HG02588 (cell line): ENCODE data around the gene BTN2A1.
"Not testable (repeated sequence)": the region's sequence is repeated elsewhere in the genome, so short reads cannot be mapped to it uniquely, and the experiment has no call there.

Experiments
- ATAC-seq: cut with Tn5 transposase; IDR thresholded peaks from one replicate; pipeline ENCODE4 v1.9.1; 2021; ENCODE audit warnings: mild to moderate bottlenecking, moderate library complexity; ENCODE audit not compliant: unreplicated experiment

BTN2A1 gene

DNA sequence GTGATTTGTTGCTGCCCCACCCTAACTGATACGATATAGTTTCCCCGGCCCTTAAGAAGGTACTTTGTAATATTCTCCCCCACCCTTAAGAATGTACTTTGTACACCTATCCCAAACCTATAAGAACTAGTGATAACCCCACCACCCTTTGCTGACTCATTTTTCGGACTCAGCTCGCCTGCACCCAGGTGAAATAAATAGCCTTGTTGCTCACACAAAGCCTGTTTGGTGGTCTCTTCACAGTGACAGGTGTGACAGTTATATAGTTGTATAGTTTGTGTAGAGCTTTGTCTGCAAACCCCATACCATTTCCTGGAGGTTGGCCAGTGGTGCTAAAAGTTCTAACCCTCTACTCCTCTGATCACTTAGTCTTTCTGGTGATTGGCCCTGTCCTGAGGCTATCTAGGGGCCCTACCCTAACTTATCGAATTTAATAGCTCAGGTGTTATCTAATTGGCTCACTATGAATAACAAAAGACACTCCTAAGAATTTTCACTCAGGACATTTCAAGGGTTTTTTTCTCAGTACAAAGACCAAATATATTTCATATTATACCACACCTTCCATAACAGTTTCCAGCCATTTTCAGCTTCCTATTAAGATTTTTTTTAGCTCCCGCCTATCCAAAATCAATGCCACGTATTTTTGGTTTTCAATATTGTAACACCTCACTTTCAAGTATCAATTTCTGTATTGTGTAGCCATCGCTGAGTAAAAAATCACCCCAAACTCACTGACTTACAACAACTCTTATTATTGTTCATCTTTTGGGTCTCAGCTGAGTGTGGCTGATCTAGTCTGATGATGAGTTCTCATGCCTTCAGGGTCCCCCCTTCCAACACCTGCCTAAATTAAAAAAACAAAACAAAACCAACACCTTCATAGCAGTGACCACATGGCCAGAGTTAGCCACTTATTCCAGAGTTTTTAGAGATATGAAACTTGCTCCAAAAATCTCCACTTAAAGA lies 32.5 kb downstream of the BTN2A1 start:
- no peak for ATAC-seq

GRCh38 chr6:26491604-26492003 lies 33.8 kb downstream of the BTN2A1 start:
- no peak for ATAC-seq

DNA sequence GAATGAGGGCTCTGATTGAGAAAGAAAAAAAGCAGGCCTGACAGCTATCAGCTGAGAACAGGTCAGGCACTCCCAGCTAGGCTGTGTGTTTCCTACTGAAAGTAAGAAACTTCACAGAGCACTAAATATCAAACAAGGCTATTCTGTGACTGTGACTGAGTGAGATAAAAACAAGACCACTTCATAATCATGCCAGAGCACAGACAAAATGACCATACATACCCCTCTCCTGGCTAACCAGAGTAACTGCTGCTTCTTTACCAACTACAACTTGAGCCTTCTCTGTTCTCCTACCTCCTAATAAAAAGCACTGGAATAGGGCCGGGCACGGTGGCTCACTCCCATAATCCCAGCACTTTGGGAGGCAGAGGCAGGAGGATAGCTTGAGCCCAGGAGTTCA lies 35.5 kb downstream of the BTN2A1 start:
- ATAC-seq = no peak

DNA sequence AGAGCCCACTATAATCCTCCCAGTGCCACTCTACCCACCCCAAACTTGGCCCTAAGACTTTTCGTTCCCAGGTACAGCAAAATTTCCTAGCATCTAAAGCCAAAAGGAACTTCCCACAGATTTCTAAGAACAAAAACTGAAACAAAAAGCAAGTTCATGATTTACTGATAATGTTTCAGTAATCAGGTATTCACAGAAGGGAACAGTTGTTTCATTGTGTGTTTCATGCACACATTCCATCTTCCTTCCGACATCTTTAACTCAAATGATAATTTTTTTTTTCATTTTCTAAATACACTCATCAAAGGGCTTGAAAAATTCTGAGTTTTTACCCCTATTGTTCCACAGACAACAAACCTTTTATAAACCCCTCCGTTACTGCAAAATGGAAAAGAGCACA lies 36.4 kb downstream of the BTN2A1 start:
- ATAC-seq = no peak

GRCh38 chr6:26495281-26495680 lies 37.5 kb downstream of the BTN2A1 start:
- ATAC-seq = no peak

DNA sequence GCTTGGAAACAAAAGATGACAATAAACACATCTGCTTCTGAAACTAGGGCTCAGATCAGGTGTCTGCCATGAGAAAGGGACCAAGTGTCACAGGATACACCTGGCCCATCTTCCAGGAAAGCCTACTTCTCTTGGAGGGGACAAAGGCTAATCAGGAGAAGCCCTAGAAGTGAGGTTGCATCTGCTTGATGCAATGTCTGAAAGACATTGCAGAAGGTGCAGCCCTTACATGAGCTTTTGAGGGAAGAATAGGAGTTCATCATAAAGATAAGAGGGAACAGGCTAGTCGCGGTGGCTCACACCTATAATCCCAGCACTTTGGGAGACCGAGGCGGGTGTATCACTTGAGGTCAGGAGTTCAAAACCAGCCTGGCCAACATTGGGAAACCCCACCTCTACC lies 39.9 kb downstream of the BTN2A1 start:
- ATAC-seq = no peak

- no peak for ATAC-seq
Observed at GRCh38 chr6:26500102-26500501, 42.3 kb downstream of the BTN2A1 start, which contains the start of gene BTN1A1. Gene BTN1A1 (plus strand): TSS chr6:26500303. CDS start chr6:26501287, 984 bp downstream.

DNA sequence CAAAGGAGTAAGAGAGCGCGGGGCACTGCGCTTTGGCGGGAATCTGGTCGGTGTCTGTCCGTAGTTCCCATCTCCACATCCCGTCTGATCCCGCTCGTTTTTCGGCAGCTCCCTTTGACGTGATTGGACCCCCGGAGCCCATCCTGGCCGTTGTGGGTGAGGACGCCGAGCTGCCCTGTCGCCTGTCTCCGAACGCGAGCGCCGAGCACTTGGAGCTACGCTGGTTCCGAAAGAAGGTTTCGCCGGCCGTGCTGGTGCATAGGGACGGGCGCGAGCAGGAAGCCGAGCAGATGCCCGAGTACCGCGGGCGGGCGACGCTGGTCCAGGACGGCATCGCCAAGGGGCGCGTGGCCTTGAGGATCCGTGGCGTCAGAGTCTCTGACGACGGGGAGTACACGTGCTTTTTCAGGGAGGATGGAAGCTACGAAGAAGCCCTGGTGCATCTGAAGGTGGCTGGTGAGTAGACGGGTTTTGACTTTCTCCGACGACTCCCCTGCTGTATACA lies 43.8 kb downstream of the BTN2A1 start:
- ATAC-seq = no peak

DNA sequence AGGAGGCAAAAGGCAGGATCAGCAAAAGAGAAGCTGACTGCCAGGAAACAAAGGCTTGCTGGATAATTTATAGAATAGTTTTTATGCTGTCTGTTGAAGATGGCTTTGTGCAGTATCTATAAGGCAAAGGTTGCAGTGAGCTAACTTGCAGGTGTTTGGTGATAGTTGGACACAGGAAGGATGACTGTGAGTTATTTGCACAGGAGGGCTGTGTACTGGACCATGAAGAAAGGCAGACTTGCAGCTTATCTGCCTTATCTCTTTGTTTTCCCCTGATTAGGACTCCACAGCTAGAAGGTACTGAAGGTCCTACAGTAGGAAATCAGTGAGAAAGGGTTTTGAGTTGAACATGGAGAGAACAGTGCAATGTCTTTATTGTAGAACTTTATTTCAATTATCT lies 44.4 kb downstream of the BTN2A1 start:
- ATAC-seq = no peak

DNA sequence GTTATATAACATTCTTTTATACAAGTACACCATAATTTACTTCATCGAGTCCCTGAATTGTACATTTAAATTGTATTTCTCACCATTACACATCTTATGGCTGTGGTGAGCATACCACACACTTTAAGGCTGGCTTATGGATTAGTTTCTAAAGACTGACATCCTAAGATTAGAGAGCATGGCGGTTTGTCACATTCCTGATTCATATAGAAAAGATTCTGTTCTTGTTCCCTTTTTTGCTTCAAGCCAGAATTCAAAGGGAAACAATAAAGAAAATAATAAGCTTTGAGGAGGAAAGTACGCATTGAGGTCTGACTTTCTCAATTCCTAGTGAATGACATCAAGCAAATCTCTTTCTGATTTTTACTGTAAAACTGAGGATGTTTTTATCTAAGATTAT lies 44.9 kb downstream of the BTN2A1 start:
- ATAC-seq = no peak

DNA sequence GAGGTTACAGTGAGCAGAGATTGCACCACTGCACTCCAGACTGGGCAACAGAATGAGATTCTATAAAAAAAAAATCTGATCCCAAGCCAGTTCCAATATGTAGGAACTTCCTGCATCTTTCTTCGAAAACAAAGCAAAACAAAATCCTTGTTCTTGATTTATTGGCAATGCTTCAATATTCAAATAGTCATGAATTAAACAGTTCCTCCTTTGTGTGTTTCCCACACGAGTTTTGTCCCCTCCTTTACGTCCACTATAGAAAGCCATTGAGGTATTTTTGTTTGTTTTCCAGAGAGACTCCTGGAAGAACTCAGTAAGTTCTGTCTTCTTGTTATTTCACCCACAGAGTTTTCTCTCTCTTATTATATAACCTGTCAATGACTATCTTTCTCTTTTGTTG lies 49.9 kb downstream of the BTN2A1 start:
- ATAC-seq = no peak

DNA sequence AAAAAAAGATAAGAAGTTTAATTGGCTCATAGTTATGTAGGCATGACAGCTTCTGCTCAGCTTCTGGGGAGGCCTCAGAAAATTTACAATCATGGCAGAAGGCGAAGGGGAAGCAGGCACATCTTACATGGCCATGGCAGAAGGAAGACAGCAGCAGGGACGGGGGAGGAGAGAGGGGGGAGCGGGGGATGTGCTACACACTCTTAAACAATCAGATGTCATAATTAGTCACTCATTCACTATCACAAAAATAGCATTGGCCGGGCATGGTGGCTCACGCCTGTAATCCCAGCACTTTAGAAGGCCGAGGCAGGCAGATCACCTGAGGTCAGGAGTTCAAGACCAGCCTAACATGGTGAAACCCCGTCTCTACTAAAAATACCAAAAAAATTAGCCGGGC lies 53.3 kb downstream of the BTN2A1 start:
- not testable (repeated sequence) for ATAC-seq

GRCh38 chr6:26514984-26515383 lies 57.2 kb downstream of the BTN2A1 start:
- ATAC-seq = no peak

- no peak for ATAC-seq
Observed at GRCh38 chr6:26516481-26517427, 59.0 kb downstream of the BTN2A1 start.
